ENCODE data around the gene CFAP107.

DNA sequence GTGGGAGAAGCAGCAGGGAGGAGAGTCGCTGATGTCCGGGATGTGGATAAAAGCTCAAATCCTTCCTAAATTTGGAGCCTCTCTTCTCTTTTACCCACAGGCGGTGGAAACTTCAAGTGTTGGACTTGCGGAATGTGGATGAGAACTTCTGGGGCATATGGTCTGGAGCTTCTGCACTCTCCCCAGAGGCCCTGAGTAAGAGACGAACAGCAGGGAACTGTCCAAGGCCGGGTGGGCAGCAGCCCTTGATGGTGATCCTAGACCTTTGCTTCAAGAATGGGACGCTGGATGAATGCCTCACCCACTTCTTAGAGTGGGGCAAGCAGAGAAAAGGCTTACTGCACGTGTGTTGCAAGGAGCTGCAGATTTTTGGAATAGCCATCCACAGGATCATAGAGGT is 29.4 kb downstream of the CFAP107 start:
- TF ChIP-seq EZH2phosphoT487 (IDR thresholded peaks at IDR 0.05; ENCODE audit: low read depth, severe bottlenecking, unreplicated experiment) (no peak), EZH2 (IDR thresholded peaks at IDR 0.05; ENCODE audit: borderline replicate concordance) (no peak)
- TF ChIP-seq, protein P1, sequence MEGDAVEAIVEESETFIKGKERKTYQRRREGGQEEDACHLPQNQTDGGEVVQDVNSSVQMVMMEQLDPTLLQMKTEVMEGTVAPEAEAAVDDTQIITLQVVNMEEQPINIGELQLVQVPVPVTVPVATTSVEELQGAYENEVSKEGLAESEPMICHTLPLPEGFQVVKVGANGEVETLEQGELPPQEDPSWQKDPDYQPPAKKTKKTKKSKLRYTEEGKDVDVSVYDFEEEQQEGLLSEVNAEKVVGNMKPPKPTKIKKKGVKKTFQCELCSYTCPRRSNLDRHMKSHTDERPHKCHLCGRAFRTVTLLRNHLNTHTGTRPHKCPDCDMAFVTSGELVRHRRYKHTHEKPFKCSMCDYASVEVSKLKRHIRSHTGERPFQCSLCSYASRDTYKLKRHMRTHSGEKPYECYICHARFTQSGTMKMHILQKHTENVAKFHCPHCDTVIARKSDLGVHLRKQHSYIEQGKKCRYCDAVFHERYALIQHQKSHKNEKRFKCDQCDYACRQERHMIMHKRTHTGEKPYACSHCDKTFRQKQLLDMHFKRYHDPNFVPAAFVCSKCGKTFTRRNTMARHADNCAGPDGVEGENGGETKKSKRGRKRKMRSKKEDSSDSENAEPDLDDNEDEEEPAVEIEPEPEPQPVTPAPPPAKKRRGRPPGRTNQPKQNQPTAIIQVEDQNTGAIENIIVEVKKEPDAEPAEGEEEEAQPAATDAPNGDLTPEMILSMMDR (IDR thresholded peaks at IDR 0.05; ENCODE audit: poor library complexity), result no peak

All from hepatocyte (in vitro differentiated cells).